Ovary (tissue), 3 donors: ENCODE results near the gene IGF2BP1.

Experiments used
- CTCF ChIP-seq, 3 donors: fragments of 450-650 bp in 2 of 3; fragments of 200-600 bp in 1 of 3; IDR thresholded peaks; one replicate each; pipeline versions ENCODE4 v1.5.1 to v1.8.0; 2016 to 2022; ENCODE audit warnings: antibody characterized with exemption in 3 of 3, mild to moderate bottlenecking in 1 of 3
- EP300 ChIP-seq: sonication (generic); formaldehyde crosslinking; IDR thresholded peaks from one replicate; pipeline ENCODE4 v1.6.1; 2017; ENCODE audit warnings: antibody characterized with exemption
- POLR2A ChIP-seq: fragments of 450-650 bp; IDR thresholded peaks from one replicate; pipeline ENCODE4 v1.6.1; 2017; ENCODE audit warnings: antibody characterized with exemption, mild to moderate bottlenecking, moderate library complexity
- donor health status: DM: no; HTN: no; CAD: no.

GRCh38 chr17:49016775-49017463, 19.7 kb downstream of the IGF2BP1 start:
- TF ChIP-seq CTCF (IDR thresholded peaks at IDR 0.05) (no peak), EP300 (no peak), POLR2A (no peak)
